ENCODE results near the gene C4BPB.
"Not testable (repeated sequence)": the region's sequence is repeated elsewhere in the genome, so short reads cannot be mapped to it uniquely, and the experiment has no call there.

Gene C4BPB

GRCh38 chr1:207088701-207089626, at the start of gene C4BPB:
TSS of gene C4BPB (plus strand) at chr1:207088860. CDS start at chr1:207089532, 672 bp downstream.
- Histone ChIP-seq H3K4me3 (ENCODE audit: severe bottlenecking) (no peak within 1 kb of the TSS), H3K27ac (ENCODE audit: poor library complexity, severe bottlenecking) (no peak within 1 kb of the TSS)
- no peak for DNase-seq (ENCODE audit: low spot score)

GRCh38 chr1:207039380-207040180, 49.1 kb upstream of the C4BPB start:
- H3K27ac ChIP-seq (ENCODE audit: poor library complexity, severe bottlenecking): peak overlapping the region; percentile 10
- H3K36me3 ChIP-seq (ENCODE audit: low read depth): peaks cover 12% of the 10 kb centered on the region
- no peak for TF ChIP-seq CTCF (IDR thresholded peaks at IDR 0.05; ENCODE audit: poor library complexity, severe bottlenecking)
- DNase-seq (ENCODE audit: low spot score) (no peak), ATAC-seq (ENCODE audit: low read depth) (no peak)
- peaks cover 20% of the 10 kb centered on the region for H3K4me1 ChIP-seq (ENCODE audit: insufficient read depth, poor library complexity, severe bottlenecking)
- no peaks in the 10 kb centered on the region for H3K27me3 ChIP-seq (ENCODE audit: insufficient read depth, poor library complexity, severe bottlenecking)
- H3K4me3 ChIP-seq (ENCODE audit: severe bottlenecking): no peak overlapping the region
- no peaks in the 10 kb centered on the region for H3K9me3 ChIP-seq (ENCODE audit: severe bottlenecking)

More at GRCh38 chr1:207088701-207089626, at the start of gene C4BPB:
- no peaks in the 10 kb centered on the region for H3K27me3 ChIP-seq (ENCODE audit: insufficient read depth, poor library complexity, severe bottlenecking)
- H3K9me3 ChIP-seq (ENCODE audit: severe bottlenecking): no peaks in the 10 kb centered on the region
- no peaks in the 10 kb centered on the region for H3K36me3 ChIP-seq (ENCODE audit: low read depth)
- no peak for TF ChIP-seq CTCF (IDR thresholded peaks at IDR 0.05; ENCODE audit: poor library complexity, severe bottlenecking)
- peaks cover 3% of the 10 kb centered on the region for H3K4me1 ChIP-seq (ENCODE audit: insufficient read depth, poor library complexity, severe bottlenecking)
- ATAC-seq (ENCODE audit: low read depth): no peak

- no peak for TF ChIP-seq CTCF (IDR thresholded peaks at IDR 0.05; ENCODE audit: poor library complexity, severe bottlenecking)
- no peak for DNase-seq (ENCODE audit: low spot score)
- Histone ChIP-seq H3K36me3 (ENCODE audit: low read depth) (peaks cover 18% of the 10 kb centered on the region), H3K4me1 (ENCODE audit: insufficient read depth, poor library complexity, severe bottlenecking) (peaks cover 14% of the 10 kb centered on the region), H3K9me3 (ENCODE audit: severe bottlenecking) (no peaks in the 10 kb centered on the region), H3K27me3 (ENCODE audit: insufficient read depth, poor library complexity, severe bottlenecking) (no peaks in the 10 kb centered on the region), H3K4me3 (ENCODE audit: severe bottlenecking) (no peak overlapping the region), H3K27ac (ENCODE audit: poor library complexity, severe bottlenecking) (peak overlapping the region; percentile 10)
- ATAC-seq (ENCODE audit: low read depth): no peak
Observed at GRCh38 chr1:207040181-207040533, 48.5 kb upstream of the C4BPB start.

GRCh38 chr1:207041397-207041796, 47.3 kb upstream of the C4BPB start:
- not testable (repeated sequence) for H3K27me3 ChIP-seq (ENCODE audit: insufficient read depth, poor library complexity, severe bottlenecking)

GRCh38 chr1:207045453-207045852, 43.2 kb upstream of the C4BPB start:
- Histone ChIP-seq H3K27ac (ENCODE audit: poor library complexity, severe bottlenecking) (no peak overlapping the region), H3K9me3 (ENCODE audit: severe bottlenecking) (no peaks in the 10 kb centered on the region), H3K4me1 (ENCODE audit: insufficient read depth, poor library complexity, severe bottlenecking) (peaks cover 27% of the 10 kb centered on the region), H3K36me3 (ENCODE audit: low read depth) (peaks cover 61% of the 10 kb centered on the region), H3K27me3 (ENCODE audit: insufficient read depth, poor library complexity, severe bottlenecking) (no peaks in the 10 kb centered on the region), H3K4me3 (ENCODE audit: severe bottlenecking) (no peak overlapping the region)
- no peak for DNase-seq (ENCODE audit: low spot score)
- no peak for TF ChIP-seq CTCF (IDR thresholded peaks at IDR 0.05; ENCODE audit: poor library complexity, severe bottlenecking)
- no peak for ATAC-seq (ENCODE audit: low read depth)

More at GRCh38 chr1:207041397-207041796, 47.3 kb upstream of the C4BPB start:
- ATAC-seq (ENCODE audit: low read depth); DNase-seq (ENCODE audit: low spot score); H3K4me3 ChIP-seq (ENCODE audit: severe bottlenecking); H3K27ac ChIP-seq (ENCODE audit: poor library complexity, severe bottlenecking); H3K9me3 ChIP-seq (ENCODE audit: severe bottlenecking): not testable (repeated sequence)
- H3K4me1 ChIP-seq (ENCODE audit: insufficient read depth, poor library complexity, severe bottlenecking): peaks cover 14% of the 10 kb centered on the region
- peaks cover 28% of the 10 kb centered on the region for H3K36me3 ChIP-seq (ENCODE audit: low read depth)
